Coronary artery (tissue), 2 donors: ENCODE results near the gene MAD1L1.

Experiments
- DNase-seq: peaks from one replicate; pipeline ENCODE4 v3.0.0-alpha.2; 2017; ENCODE audit warnings: low spot score
- H3K27ac ChIP-seq, 2 donors: fragments of 200-600 bp; sonication (generic); one replicate each; pipeline ENCODE4 v1.5.1; 2016 to 2019
- H3K4me3 ChIP-seq: fragments of 200-600 bp; sonication (generic); 2 replicates; pipeline ENCODE4 v1.5.1; 2016; ENCODE audit warnings: mild to moderate bottlenecking, moderate library complexity
- TF ChIP-seq, protein P1 (sequence below): fragments of 200-600 bp; sonication (generic); IDR thresholded peaks from one replicate; pipeline ENCODE4 v1.5.1; 2019; ENCODE audit warnings: antibody characterized with exemption

The MAD1L1 gene

DNA sequence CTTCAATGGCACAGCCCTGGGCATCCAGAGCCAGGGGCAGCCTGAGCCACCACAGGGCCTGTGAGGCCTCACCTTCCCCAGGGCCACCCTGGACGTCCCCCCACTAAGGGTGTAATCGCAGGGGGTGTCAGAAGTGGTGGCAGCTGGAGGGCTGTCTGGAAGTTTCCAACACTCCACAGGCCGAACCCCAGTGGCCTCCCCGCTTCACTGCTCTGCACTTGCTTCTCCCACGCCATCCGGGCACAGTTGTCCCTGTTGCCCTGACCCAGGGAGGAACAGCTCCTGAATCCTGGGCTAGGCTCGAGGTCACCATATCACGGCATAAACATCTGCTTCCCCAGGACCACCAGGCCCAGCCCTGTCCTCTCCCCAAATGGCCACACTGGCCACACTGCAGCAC is 276.6 kb downstream of the MAD1L1 start:
- DNase-seq: no peak
- no peak overlapping the region for H3K4me3 ChIP-seq
- H3K27ac ChIP-seq: no peak overlapping the region
- TF ChIP-seq, protein P1, sequence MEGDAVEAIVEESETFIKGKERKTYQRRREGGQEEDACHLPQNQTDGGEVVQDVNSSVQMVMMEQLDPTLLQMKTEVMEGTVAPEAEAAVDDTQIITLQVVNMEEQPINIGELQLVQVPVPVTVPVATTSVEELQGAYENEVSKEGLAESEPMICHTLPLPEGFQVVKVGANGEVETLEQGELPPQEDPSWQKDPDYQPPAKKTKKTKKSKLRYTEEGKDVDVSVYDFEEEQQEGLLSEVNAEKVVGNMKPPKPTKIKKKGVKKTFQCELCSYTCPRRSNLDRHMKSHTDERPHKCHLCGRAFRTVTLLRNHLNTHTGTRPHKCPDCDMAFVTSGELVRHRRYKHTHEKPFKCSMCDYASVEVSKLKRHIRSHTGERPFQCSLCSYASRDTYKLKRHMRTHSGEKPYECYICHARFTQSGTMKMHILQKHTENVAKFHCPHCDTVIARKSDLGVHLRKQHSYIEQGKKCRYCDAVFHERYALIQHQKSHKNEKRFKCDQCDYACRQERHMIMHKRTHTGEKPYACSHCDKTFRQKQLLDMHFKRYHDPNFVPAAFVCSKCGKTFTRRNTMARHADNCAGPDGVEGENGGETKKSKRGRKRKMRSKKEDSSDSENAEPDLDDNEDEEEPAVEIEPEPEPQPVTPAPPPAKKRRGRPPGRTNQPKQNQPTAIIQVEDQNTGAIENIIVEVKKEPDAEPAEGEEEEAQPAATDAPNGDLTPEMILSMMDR: no peak

DNA sequence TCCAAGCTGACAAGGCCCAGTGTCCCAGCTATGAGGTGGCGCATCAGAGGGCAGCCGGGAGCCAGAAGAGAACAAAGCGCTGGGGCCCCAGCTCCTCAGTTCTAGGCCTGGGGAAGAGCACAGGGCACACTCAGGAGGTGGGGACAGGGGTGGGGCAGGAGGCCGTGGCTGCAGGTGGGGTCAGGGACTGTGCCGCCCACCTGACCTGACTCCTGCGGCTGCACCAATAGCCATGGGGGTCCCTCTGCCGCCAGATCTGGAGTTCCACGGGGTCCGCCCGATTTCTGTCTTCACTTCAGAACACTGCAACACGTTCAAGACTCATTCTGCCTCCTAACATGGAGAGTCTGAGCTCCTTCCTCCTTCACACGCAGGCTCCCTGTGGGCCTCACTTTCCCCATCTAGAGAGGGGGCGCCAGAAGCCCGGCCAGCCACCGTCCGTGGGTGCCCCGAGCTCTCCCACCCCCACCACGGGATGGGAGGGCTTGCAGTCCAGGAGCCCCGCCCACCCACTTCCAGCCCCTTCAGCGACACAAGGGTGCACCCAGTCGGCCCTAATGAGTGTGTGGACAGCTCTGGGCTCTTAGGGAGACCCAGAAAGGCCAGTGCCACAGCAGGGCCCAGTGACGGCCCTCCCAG is 278.3 kb downstream of the MAD1L1 start:
- DNase-seq: no peak
- no peak overlapping the region for H3K27ac ChIP-seq
- H3K4me3 ChIP-seq: no peak overlapping the region
- TF ChIP-seq, protein P1: no peak

GRCh38 chr7:1953199-1954190 is 279.2 kb downstream of the MAD1L1 start:
- no peak for DNase-seq
- TF ChIP-seq, protein P1: no peak
- no peak overlapping the region for H3K27ac ChIP-seq
- no peak overlapping the region for H3K4me3 ChIP-seq

GRCh38 chr7:1952781-1953180 is 280.0 kb downstream of the MAD1L1 start:
- Histone ChIP-seq H3K27ac (no peak overlapping the region), H3K4me3 (no peak overlapping the region)
- no peak for DNase-seq
- TF ChIP-seq, protein P1: no peak

DNA sequence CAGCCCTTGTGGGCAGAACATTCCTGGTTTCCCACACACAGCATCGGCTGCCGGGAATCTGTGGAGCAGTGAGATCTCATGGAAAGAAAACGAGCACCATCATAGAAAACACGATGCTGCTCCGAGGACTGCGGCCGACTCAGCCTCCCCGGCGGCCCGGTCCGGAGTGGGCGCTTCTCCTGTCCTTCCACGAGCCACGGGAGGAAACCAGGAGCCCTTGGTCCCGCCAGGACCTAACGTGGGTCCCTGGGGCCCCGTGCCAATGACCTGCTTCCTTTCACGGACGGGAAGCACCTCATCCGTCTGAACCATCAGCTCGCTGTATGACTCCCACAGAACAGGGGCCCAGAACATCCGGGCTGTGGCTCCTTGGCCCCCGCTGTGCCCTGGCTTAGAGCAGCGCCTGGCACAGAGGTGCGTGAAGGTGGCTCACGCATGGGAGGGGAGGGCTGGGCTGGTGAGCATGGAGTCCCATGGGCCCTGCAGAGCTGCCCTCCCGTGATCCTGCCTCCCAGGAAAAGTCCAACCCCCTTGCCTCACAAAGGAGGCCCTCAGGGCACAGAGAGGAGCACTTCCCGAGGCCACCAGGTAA is 280.5 kb downstream of the MAD1L1 start:
- TF ChIP-seq, protein P1: no peak
- Histone ChIP-seq H3K27ac (no peak overlapping the region), H3K4me3 (no peak overlapping the region)
- no peak for DNase-seq

DNA sequence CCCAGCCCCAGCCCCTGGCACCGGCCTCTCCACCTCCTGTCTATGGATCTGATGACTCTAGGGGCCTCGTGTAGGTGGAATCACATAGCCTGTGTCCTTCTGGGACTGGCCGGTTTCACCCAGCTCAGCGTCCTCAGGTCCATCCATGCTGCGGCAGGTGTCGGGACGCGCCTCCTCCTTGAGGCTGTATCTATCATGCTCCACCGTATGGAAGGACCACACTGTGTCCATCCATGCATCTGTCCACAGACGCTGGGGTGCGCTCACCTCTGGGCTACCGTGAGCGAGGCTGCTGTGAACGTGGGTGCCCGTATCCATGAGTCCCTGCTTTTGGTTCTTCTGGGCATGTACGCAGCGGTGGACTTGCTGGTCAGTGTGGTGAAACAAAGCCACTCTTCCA is 281.1 kb downstream of the MAD1L1 start:
- DNase-seq: no peak
- Histone ChIP-seq H3K27ac (no peak overlapping the region), H3K4me3 (no peak overlapping the region)
- TF ChIP-seq, protein P1: no peak
